Fibroblast of gingiva (primary cell): ENCODE data around the gene MORC1.
"Not testable (repeated sequence)": the region's sequence is repeated elsewhere in the genome, so short reads cannot be mapped to it uniquely, and the experiment has no call there.

Experiments
- DNase-seq: peaks from one replicate; pipeline ENCODE4 v3.0.0-alpha.2; 2011; ENCODE audit warnings: low read depth

MORC1 gene

DNA sequence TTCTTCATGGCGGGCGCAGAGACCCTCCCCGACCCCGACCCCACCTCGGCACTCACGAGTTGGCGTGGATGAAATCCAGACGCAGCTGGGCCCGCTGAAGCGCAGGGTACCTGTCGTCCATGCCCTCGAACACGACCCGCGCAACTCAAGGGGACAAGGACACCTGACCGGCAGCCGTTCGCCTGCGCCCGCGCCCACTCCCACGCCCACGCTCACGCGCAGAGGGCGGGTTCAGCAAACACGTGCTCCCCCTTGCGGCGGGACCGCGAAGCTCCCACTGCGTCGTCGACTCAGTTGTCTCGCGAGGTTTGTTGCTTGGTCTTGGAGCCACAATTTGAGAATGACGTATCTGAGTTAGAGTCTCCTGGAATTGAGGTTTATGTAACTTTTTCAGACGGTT is at the start of gene MORC1:
Gene MORC1, minus strand, starts transcription at position 196 of the 400 bp plus-strand sequence. Its CDS starts 75 bp downstream, at position 121.
- no peak for DNase-seq

DNA sequence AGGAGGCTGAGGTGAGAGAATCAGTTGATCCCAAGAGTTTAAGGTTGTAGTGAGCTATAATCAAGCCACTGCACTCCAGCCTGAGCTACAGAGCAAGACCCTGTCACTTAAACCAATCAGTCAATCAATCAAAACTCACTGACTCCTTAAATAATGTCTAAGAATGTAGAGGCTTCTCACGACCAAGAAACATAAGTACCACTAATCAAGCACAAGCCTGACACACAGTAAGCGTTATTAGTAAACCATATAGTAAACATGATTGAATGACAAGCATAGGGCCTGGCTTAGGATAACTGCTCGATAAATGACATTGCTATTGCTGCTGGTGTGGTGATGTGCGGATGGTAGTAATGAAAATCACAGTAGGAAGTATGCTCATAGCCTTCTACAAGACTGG is 48.0 kb upstream of the MORC1 start:
- DNase-seq, result no peak

GRCh38 chr3:109161487-109162123 is 43.7 kb upstream of the MORC1 start:
- DNase-seq, result no peak

DNA sequence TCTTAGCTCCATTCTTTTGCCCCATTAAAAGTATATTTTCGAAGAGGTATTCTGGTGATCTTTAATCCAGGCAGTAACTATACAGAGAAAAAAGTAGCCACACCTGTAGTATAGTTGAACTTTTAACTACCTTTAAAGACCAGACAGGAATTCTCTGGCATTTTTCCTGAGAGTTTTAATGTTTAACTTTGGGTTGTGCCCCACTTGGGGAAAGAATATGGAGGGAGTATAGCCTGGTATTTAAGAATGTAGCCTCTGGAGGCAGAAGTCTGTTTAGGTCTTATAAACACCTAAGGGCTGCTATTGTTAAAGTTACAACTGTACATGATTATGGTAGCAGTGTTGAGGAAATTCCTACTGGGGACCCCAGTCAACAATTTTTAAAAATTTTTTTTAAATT is 37.9 kb upstream of the MORC1 start:
- no peak for DNase-seq

DNA sequence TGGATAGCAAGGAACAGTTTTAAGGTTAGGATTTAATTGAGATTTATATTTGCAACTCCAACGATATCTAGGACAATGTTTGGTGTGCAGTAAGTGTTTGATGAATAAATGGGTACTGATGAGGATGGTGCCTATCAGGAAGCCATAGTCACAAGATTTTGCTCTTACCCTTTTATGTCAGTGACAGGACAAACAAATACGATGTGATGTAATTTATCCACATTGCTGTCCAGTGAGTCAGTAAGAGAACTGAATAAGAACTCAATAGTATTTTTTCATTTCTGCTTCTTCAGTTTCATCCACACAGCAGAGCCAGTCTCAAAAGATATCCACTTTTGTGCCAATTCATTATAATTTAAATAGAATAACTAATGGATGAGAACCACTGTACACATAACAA is 37.0 kb upstream of the MORC1 start:
- no peak for DNase-seq

DNA sequence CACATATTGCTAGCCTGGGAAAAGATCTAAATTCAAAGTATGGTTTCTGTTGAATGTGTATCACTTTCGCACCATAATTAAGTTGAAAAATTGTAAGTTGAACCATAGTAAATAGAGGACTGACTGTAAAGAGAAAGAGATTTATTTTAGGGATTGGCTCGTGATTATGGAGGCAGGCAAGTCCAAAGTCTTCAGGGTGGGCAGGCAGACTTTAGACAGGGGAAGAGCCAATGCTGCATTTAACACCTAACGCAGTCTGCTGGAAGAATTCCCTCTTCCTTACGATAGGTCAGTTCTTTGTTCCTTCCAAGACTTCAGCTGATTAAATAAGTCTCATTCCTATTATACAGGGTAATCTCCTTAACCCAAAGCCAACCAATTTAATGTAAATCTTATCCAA is 34.4 kb upstream of the MORC1 start:
- no peak for DNase-seq

DNA sequence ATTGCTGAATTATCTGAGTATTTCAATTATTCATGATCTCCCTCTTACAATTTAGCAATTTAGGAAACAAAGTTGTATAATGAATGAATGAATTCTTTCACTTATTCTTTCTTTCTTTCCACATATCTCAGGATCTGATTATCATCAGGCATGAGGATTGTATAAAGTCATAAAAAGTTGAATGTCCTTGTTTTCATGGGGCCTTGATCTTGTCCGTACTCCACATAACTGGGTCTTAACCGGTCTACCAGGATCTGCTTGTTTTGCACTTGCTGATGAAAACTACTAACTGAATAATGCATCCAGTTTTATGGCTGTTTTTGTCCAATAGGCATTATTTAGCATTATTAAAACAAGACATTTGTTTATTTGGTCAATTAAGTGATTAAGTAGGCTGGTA is 31.1 kb upstream of the MORC1 start:
- no peak for DNase-seq

GRCh38 chr3:109143646-109144045 is 25.7 kb upstream of the MORC1 start:
- no peak for DNase-seq

DNA sequence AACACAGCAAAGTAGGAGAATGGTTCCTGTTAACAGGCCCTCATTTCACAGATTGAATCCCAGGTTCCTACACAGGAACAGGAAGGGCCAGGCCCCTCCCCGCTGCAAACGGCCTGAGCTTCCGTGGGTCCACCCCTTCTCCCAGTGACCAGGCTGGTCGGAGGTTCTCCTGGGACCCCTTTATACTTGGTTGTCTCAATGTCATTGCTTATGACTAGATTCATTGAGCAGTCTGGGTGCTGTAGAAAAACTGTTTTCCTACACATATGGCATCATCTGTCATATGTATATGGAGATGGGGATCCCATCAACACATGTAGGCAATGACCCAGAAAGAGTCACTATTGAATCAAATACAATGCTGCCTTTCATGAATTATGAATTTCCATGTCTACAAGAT is 22.4 kb upstream of the MORC1 start:
- DNase-seq, result no peak

GRCh38 chr3:109137761-109138160 is 19.8 kb upstream of the MORC1 start:
- no peak for DNase-seq

DNA sequence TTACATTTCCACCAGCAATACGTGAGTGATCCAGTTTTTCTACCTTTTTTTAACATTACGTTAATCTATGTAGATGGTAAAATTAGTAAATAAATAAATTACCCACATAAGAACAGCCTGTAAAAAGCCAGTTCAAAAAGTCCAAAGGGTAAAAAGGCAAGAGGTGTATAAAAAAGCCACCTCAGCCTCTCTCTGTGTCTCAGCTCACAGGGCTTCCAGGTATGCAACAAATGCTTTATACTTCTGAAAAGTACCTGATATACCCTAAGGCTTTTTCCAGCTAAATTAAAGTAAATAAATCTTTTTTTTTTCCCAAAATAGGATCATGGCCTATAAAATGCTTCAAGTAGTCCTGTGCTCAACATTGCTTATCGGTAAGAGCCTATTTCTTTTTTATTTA is 18.6 kb upstream of the MORC1 start, which contains the start of gene C3orf85:
Gene C3orf85, plus strand, starts transcription at position 197 of the 400 bp plus-strand sequence. Its CDS starts 129 bp downstream, at position 326.
- DNase-seq, result no peak

DNA sequence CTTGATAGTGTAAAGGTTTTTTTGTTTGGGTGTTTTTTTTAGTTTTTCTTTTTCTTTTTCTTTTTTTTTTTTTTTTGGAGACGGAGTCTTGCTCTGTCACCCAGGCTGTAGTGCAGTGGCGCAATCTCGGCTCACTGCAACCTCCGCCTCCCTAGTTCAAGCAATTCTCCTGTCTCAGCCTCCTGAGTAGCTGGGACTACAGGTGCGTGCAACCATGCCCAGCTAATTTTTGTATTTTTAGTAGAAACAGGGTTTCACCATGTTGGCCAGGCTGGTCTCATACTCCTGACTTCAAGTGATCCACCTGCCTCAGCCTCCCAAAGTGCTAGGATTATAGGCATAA is 15.5 kb upstream of the MORC1 start:
- DNase-seq, result not testable (repeated sequence)

- no peak for DNase-seq
These were observed 15.0 kb upstream of the MORC1 start for GRCh38 chr3:109132801-109133473.

DNA sequence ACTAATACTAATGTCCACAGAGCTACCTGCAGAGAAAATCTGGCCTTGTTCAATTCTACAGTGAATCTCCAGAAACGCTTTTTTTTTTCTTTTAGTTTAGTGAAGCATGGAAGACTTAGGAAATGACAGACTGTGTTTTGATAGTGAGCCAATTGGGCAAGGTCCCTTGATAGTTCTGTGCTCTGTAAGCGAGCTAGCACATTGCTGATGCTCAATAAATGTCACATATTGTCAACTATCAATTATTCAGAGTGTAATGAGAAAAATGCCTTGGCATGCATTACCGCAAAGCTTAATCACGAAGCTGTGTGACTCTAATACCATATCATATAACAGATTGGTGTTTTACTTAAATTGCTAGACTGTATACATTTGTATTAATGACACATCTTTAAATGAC is 13.3 kb upstream of the MORC1 start:
- no peak for DNase-seq

DNA sequence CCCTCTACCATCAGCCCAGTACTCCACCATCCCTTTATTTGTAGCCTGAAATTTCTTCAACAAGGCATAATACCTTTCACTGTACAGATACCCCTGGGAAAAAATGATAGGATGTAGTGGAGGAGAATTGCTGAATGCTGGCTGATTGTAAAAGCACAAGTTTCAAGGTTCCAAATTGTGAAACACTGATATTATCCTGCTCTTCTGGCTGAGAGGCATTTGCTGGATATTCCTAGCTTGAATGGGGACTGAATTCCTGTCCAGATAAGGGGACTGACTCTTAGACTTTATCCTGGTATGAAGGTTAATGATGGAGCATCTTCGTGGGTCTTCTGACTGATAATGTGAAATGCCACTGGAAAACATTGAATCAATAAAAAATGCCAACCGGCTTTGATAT is 9.6 kb upstream of the MORC1 start:
- no peak for DNase-seq

DNA sequence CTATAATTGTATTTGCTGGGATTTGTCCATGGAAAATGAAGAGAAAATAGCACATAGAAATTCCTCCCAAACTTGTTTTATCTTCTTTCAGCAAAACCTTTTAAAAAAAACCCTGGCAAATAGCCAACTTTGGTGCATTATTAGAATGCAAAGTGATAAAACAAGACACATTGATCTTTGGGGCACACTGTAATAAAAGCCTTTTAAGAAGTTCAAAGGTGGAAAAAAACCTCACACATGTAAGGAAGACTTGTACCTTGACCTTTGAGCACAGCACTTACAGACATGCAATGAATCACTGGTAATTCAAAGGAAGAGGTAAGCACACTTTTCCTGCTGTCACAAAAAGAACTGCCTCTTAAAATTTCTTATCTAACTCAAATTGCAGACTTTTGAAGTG is 8.0 kb upstream of the MORC1 start:
- no peak for DNase-seq

DNA sequence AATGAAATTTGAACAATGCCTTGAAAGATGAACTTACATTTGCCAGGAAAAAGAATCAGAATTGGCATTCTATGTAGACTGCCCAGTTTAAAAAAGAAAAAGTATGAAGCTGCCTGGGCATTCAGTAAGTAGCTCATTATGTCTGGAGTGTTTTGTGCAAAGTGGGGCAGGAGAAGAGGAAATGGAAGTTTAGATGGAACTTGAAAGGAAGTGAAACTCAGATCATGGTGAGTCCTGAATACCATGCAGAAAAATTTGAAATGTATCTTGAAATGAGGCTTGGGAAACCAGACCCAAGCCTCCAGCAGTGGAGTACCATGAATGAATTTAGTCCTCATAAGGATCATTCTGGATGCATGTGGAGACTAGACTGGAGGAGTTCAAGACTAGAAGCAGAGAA is 4.8 kb upstream of the MORC1 start:
- DNase-seq, result no peak

DNA sequence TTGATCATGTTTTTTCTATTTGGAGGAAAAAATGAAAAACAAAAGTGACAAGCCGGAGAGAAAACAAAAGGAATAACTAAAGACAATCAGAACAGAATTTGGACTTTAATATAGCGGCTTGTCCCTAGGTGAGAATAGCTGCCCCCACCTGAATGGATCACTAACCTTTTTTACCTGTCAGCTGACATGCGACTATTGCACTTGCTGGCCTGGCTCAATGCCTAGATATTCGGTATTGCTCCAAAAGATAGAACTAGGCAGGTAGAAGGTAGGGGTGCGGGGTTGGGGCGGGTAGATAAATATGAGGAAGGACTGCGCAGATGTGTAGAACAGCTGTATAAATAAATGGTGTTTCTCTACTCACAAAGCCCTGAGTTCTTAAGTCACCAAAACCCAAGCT is 650 bp upstream of the MORC1 start:
- no peak for DNase-seq

DNA sequence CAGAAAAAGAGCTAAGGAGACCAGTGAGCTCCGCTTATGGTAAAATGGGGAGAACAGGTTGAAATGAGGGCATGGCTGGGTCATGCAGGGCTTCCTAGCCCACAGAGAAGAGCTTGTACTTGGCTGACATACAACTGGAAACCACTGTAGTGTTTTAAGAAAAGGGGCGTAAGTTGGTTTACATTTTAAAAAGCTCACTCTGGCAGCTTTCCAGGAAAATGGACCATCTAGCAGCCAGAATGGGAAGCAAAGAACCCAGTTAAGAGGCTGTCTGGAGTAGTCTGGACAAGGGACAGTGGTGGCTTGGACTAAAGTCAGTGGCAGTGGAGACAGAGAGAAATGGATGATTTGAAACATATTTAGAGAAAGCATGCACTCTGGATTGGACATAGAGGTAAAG is 1.9 kb downstream of the MORC1 start:
- no peak for DNase-seq

- peak; percentile 23 for DNase-seq
These were observed 2.5 kb downstream of the MORC1 start for GRCh38 chr3:109115451-109115850.

DNA sequence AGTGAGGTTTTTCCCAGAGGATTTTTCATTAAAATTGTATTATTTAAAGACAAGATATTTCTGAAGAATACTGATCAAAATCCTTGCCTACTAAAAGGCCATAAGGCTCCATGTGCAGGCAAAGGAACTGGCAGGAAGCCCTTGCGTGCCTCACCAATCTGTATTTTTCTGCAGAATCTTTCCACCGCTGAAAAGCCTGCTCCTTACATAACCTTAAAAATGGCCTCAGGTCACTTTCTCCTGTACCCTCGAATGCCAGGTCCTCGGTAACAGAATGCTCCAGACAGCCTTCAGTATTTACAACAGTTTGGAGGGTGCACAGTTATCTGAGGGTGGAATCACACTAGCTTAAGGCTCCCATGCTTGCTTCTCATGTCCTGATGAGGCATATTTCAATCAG is 3.2 kb downstream of the MORC1 start:
- DNase-seq, result no peak

GRCh38 chr3:109112946-109113760 is 4.8 kb downstream of the MORC1 start:
- no peak for DNase-seq

- DNase-seq, result no peak
These were observed 8.4 kb downstream of the MORC1 start for GRCh38 chr3:109109574-109109973.
